Stimulated activated CD4-positive, alpha-beta T cell treated with anti-CD3 and anti-CD28 coated beads, Interleukin-15, amount 100 ng/mL, for 48 hours (primary cell): ENCODE results near the gene RHOD.

Experiments
- DNase-seq, 2 donors: peaks; one replicate each; pipeline ENCODE4 v3.0.0-alpha.2; 2020; ENCODE audit warnings: low read depth in 2 of 2

RHOD gene

GRCh38 chr11:67032830-67033551 is 23.7 kb upstream of the RHOD start:
- DNase-seq: no peak

DNA sequence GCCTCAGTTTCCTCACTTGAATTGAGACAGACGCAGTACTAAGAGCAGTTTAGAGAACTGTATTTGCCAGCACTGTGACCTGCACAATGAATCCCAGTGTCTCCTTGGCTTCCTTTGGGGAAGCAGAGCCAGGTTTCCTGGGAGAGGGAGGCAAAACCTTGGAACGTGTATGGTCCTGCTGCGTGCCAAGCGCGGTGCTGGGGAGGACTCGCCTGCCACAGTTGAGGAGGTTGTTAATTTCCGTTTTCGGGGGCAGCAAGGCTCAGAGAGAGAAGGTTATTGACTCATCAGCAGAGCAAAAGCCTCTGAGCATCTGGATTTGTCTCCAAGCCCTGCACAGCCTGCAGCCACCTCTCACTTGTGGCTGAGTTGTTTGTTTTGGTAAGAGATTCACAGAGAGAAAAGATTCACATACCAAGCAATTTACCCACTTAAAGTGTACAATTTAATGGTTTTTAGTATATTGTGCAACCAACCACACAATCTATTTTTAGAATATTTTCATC is 22.9 kb upstream of the RHOD start:
- no peak for DNase-seq

DNA sequence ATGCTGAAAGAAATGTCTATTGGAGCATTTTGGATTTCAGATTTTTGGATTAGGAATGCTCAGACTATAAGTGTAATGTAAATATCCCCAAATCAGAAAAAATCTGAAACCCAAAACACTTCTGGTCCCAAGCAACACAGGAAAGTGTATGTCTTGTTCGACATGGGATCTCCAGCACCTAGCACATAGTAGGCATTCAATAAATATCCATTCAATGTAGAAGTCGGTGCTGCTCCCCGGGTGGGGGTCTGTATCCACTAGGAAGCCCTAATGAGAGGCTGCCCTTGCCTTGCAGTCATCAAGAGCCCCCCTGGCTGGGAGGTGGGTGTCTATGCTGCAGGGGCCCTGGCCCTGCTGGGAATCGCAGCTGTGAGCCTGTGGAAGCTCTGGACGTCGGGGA is 22.3 kb upstream of the RHOD start:
- DNase-seq: no peak

GRCh38 chr11:67040147-67040546 is 16.5 kb upstream of the RHOD start:
- no peak for DNase-seq

- DNase-seq: no peak
These were observed 15.0 kb upstream of the RHOD start for GRCh38 chr11:67041602-67042001.

GRCh38 chr11:67043572-67044349 is 12.9 kb upstream of the RHOD start:
- no peak for DNase-seq

DNA sequence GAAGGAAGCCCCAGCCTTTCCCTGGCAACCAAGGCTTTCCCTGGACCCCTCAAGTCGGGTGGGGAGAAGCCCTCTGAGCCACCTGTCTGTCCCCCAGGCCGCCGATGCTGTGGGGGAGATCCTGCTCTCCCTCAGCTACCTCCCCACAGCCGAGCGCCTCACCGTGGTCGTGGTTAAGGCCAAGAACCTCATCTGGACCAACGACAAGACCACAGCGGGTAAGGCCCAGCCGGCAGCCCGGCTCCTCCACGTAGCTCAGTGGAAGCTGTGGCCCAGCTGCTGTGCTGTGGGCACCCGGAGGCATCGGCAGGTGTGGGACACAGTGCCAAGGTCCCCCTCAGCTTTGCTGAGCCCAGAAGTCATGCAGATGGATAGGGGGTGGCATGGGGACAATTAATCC is 12.2 kb upstream of the RHOD start:
- no peak for DNase-seq

DNA sequence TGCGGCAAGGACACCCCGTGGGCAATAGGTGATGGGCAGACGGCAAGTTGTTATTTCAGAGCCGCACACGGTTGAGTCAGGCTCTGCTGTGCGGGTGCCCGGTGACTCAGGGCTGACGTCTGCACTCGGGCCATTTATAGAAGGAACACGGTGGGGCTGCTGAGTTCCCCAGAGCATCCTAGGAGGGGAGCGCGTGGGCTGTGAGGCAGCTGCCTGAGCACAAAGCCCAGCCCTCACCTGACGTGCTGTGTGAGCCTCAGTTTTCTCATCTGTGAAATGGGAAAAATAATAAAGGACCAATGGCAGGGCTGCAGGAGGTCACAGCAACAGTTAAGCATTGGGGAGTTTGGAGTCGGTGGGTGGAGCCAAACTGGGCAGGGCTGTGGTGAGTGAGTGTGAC is 11.3 kb upstream of the RHOD start:
- DNase-seq: no peak

DNA sequence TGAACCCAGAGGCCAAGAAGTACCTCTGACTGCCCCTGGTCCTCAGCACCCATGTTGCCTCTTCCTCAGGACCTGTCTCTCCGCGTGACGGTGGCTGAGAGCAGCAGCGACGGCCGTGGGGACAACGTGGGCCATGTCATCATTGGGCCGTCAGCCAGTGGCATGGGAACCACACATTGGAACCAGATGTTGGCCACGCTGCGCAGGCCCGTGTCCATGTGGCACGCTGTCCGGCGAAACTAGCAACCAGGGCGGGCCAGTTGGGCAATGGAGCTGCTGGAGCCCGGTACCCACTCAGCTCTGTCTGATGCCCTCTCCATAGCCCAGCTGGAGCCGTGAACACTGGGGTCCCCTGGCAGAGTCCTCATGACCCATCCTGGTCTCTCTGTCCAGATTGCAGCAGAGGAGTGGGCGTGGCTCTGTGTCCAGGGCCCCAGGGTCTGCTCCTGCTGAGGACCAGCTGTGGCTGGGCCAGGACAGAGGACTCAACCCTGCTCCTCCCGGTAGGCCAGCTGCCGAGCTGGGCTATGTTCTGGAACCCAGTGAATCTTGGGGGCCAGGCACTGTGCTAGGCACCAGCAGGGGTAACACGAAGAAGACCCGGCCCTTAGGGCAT is 8.0 kb upstream of the RHOD start:
- DNase-seq: no peak

- DNase-seq: no peak
These were observed 6.5 kb upstream of the RHOD start for GRCh38 chr11:67050139-67050538.

DNA sequence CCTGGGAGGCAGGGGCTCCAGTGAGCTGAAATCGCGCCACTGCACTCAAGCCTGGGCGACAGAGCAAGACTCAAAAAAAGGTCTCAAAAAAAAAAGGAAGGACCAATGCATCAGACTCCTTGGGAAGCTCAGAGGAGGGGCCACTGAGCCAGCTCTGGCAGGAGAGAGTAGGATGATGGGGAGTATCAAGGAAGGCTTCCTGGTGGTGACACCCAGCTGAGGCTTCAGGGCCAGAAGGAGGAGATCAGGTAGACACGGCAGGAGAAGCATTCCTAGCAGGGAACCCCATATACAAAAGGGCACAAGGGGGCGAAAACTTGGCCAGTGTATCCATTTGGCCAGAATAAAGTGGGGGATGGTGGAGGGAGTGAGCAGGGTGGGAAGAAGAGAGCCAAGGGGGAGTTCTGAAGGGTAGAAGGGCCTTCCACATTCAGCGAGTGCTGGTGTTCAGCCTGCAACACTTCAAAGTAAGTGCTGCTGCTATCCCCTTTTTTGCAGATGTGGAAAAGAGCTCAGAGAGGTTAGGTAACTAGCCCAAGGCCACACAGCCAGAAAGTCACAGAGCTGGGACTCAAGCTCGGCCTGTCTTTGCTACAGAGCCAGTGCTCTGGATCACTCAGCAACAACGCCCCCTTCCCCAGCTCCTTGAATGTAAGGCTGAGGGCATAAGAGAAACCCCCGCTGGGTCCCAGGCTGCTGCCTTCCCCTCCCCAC is 5.3 kb upstream of the RHOD start:
- no peak for DNase-seq

DNA sequence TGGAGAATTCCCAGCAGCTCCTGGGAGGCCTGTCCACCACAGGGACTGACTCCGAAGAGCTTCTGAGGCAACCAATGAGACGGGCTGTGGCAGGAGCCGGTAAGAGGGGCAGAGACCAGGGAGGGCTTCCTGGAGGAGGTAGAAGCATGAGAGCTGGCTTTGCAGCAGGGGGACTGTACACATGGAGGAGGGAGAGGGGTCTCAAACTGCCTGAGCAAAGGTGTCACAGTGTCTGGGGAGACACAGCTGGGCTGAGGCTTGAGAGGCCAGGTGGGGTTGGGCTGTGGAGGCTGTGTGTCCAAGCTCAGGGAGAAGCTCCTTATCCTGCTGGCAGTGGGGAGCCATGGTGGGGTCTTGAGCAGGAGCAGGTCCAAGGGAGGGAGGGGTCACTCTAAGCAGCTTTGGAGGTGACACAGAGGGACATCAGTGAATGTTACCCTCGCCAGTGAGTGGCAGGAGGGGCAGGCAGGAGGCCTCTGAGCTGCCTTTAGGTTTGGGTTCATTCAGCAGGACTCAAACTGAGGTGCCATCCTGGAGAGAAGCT is 4.6 kb upstream of the RHOD start:
- DNase-seq: no peak

DNA sequence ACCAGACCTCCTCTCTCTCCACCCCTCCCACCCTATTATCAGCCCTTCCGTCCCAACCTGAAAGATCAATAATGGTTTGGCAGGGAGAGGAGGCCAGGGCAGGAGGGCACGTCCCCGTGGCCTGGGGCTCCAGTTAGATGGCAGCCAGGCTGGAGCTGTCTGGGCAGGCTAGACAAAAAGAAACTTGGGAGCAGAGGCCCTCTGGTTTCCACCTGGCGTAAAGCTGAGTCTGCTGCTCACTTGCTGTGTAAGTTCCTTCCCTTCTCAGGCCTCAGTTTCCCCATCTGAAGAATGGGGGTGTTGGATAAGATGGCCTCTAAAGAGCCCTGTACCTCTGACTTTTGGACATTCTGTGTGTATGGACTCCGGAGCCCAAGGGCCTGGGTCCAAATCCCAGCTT is 3.8 kb upstream of the RHOD start:
- DNase-seq: no peak

DNA sequence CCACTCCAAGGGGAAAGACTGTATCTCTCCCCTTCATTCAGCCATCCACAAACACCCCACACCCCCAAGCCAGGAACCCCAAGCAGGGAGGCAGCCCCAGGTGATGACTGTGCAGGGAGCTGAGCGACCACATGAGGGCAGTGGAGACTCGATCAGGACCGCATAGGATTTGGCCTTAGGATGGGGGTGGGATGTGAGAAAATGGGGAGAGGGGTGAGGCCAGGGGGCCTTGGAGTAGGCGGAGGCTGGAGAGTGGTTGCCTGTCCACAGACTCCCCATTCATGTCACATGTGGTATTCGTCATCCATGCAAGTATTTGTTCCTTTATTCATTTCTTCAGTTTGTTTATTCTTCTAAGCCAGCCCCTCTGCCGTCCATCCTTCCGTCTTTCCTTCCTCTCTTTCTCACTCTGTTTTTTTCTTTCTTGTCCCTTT is 2.7 kb upstream of the RHOD start:
- DNase-seq: peak; percentile 20 to 35

DNA sequence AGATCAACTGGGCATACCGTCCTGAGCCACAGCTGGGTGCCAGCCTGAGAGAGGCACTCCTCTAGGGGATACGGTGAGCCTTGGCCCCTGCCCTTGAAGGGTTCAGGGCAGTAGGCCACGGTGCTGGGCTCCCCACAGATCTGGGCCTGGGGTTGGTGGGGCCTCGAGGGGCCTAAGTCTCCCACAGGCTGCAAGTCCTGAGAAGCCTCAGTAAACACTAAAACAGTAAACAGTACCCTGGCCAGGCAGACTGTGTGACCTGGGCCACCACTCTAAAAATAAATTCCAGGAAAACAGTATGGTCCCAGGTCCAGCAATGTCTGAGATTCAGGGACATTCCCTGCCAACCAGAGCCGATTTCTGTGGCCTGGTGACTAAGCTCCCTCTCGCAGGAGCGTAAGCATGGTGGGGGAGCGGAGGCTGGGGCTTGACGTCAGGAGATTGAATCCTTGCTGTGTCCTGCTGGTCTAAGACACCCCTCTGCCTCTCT is 2.3 kb upstream of the RHOD start:
- no peak for DNase-seq

DNA sequence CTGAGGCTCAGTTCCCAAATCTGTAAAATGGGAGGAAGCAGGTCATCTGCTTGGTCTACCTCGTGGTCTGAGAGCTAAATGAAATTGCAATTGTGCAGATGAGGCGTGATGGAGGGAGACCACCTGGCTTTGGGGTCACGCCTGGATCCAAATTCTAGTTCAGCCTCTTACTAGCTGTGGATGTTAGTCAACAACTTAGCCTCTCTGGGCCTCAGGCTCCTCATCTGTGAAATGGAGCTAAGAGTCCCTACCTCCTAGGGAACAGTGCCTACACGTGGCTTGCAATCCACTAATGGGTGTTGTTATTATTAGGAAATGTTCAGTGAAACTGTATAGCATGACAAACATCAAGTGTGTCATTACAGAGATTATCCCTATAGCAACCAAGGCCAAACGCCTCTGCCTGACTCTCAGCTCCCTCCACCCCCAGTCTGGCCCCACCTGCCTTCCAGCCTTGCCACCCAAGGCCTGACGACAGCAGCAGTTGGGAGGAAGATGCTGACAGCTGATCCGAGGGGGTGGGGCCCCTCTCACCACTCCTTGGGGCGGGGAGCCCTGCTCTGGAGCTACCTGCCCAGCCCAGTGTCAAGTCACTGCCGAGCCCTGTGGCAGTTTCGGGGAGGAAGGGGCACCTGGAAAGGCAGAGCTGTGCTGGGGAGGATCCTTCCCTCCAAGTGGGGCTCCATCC is 1.7 kb upstream of the RHOD start:
- DNase-seq: no peak

GRCh38 chr11:67055812-67056211 is 835 bp upstream of the RHOD start:
- no peak for DNase-seq

DNA sequence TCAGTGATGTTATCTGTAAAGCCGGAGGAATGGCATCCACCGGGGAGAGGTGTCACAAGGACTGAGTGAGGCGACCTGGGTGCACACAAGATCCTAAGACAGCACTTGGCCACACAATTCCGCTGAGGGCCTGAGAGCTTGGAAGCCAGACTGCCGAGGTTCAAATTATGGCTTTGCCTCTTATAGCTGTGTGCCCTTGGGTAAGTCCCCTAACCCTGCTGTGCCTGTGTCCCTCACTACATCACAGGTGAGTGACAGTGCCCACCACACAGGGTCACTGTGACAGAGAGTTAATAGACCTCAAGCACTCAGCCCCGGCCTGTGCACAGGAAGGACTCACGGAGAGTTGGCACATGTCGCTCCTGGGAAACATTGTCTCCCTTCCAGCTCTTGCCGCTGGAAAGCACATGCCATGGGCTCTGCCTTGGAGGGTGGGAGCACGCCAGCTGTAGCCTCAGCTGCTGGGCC is 592 bp downstream of the RHOD start:
- DNase-seq: no peak

GRCh38 chr11:67058506-67058905 is 1.9 kb downstream of the RHOD start:
- no peak for DNase-seq

DNA sequence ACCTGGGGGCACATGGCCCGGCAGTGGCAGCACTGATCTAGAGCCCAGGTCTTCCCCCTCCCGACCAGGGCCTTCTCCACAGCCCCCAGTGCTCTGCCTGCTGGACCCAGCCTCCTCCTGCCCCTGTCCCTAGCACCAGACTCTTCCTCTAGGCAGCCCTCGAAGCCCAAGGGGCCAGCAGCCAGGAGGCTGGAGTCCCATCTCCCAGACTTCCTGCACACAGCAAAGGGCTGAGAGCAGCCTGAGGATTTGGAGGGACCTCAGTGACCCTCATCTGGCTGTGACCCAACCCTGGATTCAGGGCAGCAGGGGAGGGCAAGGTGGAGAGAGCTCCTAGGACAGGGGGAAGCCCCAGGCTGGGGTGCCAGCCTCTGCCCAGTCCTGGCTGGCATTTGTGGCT is 3.0 kb downstream of the RHOD start:
- no peak for DNase-seq

- DNase-seq: no peak
These were observed 3.5 kb downstream of the RHOD start for GRCh38 chr11:67060111-67060522.
